Measurements from ENCODE around the gene PDLIM4. TPM values are rescaled to one million over a fixed set of nuclear protein-coding genes. Genes with fewer than 3 reads are reported as not detected.

Gene PDLIM4
- total RNA-seq, 1 donor from 2014 or later: 55.1 TPM

- Mint-ChIP-seq H3K27ac (ENCODE audit: unreplicated experiment) (no peak overlapping the region), H3K9me3 (ENCODE audit: low read depth) (peaks cover 41% of the 10 kb centered on the region), H3K27me3 (ENCODE audit: low read depth) (no peaks in the 10 kb centered on the region), H3K36me3 (ENCODE audit: low read depth) (peaks cover 8% of the 10 kb centered on the region), H3K4me3 (ENCODE audit: unreplicated experiment) (no peak overlapping the region), H3K4me1 (ENCODE audit: low read depth) (no peaks in the 10 kb centered on the region)
- no peak for DNase-seq (ENCODE audit: low spot score)
- TF ChIP-seq, protein P1, sequence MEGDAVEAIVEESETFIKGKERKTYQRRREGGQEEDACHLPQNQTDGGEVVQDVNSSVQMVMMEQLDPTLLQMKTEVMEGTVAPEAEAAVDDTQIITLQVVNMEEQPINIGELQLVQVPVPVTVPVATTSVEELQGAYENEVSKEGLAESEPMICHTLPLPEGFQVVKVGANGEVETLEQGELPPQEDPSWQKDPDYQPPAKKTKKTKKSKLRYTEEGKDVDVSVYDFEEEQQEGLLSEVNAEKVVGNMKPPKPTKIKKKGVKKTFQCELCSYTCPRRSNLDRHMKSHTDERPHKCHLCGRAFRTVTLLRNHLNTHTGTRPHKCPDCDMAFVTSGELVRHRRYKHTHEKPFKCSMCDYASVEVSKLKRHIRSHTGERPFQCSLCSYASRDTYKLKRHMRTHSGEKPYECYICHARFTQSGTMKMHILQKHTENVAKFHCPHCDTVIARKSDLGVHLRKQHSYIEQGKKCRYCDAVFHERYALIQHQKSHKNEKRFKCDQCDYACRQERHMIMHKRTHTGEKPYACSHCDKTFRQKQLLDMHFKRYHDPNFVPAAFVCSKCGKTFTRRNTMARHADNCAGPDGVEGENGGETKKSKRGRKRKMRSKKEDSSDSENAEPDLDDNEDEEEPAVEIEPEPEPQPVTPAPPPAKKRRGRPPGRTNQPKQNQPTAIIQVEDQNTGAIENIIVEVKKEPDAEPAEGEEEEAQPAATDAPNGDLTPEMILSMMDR (IDR thresholded peaks at IDR 0.05): no peak
Observed at GRCh38 chr5:132243366-132243977, 14.0 kb upstream of the PDLIM4 start.

DNA sequence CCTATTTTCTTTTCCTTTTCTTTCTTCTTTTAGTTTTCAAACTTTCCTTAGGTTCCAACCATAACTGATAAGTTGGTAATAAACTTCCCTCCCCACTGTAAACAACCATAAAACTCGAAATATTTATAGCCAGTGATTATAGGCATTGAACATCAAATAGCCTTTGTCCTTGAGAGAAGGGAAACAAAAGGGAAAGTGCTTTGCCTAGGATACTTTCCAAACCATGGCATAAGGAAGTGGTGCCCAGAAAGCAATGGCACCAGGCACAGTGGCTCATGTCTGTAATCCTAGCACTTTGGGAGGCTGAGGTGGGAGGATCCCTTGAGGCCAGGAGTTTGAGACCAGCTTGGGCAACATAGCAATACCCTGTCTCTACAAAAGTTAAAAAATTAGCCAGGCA lies 11.9 kb upstream of the PDLIM4 start:
- no peak for DNase-seq (ENCODE audit: low spot score)
- H3K4me1 Mint-ChIP-seq (ENCODE audit: low read depth): no peaks in the 10 kb centered on the region
- no peak overlapping the region for H3K4me3 Mint-ChIP-seq (ENCODE audit: unreplicated experiment)
- TF ChIP-seq, protein P1 (IDR thresholded peaks at IDR 0.05): no peak
- peaks cover 41% of the 10 kb centered on the region for H3K9me3 Mint-ChIP-seq (ENCODE audit: low read depth)
- H3K27ac Mint-ChIP-seq (ENCODE audit: unreplicated experiment): no peak overlapping the region
- H3K27me3 Mint-ChIP-seq (ENCODE audit: low read depth): no peaks in the 10 kb centered on the region
- H3K36me3 Mint-ChIP-seq (ENCODE audit: low read depth): peaks cover 8% of the 10 kb centered on the region

DNA sequence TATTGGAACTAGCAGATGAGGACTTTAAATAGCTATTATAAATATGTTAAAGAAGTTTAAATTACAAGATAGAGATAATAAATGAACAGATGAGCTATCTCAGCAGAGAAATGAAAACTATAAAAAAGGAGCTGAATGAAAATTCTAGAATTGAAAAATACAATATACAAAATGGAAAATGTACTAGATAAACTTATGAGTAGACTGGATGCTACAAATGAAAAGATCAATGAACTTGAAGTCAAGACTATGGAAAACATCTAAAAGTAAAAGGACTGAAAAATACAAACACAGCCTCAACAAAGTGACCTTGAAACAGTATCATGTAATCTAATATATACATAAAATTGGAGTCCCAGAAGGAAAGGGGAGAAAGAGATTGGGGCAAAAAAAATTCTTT lies 10.7 kb upstream of the PDLIM4 start:
- H3K9me3 Mint-ChIP-seq (ENCODE audit: low read depth): peaks cover 32% of the 10 kb centered on the region
- TF ChIP-seq, protein P1 (IDR thresholded peaks at IDR 0.05): no peak

DNA sequence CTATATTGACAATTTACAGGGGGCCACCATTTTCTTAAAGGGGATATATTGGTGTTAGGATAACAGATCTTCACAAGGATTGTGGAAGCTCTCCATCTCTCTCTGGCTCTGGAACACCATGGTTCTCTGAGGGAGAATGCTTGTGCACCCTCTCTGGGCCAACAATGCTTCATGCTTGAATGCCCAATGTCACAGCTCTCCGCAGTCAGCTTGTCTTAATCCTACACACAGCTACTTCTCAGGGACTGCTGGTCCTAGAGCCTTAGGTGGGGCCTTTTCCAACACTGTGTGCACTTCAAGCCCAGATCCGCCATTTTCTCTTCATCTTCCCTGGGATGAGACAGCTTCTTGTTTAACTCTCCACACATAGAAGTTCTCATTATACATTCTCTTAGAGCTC lies 6.9 kb upstream of the PDLIM4 start:
- H3K36me3 Mint-ChIP-seq (ENCODE audit: low read depth): peaks cover 5% of the 10 kb centered on the region

More for the DNA sequence above, 10.7 kb upstream of the PDLIM4 start:
- Mint-ChIP-seq H3K36me3 (ENCODE audit: low read depth) (peaks cover 8% of the 10 kb centered on the region), H3K27me3 (ENCODE audit: low read depth) (no peaks in the 10 kb centered on the region), H3K4me1 (ENCODE audit: low read depth) (no peaks in the 10 kb centered on the region), H3K27ac (ENCODE audit: unreplicated experiment) (no peak overlapping the region), H3K4me3 (ENCODE audit: unreplicated experiment) (no peak overlapping the region)
- DNase-seq (ENCODE audit: low spot score): no peak

GRCh38 chr5:132251220-132251725 lies 6.2 kb upstream of the PDLIM4 start:
- Mint-ChIP-seq H3K36me3 (ENCODE audit: low read depth) (peaks cover 2% of the 10 kb centered on the region), H3K27me3 (ENCODE audit: low read depth) (no peaks in the 10 kb centered on the region), H3K9me3 (ENCODE audit: low read depth) (peaks cover 10% of the 10 kb centered on the region), H3K4me1 (ENCODE audit: low read depth) (peaks cover 15% of the 10 kb centered on the region), H3K4me3 (ENCODE audit: unreplicated experiment) (no peak overlapping the region), H3K27ac (ENCODE audit: unreplicated experiment) (peak overlapping the region; percentile 9)
- TF ChIP-seq, protein P1 (IDR thresholded peaks at IDR 0.05): no peak
- DNase-seq (ENCODE audit: low spot score): no peak

More for the DNA sequence above, 6.9 kb upstream of the PDLIM4 start:
- TF ChIP-seq, protein P1 (IDR thresholded peaks at IDR 0.05): no peak
- Mint-ChIP-seq H3K9me3 (ENCODE audit: low read depth) (peaks cover 17% of the 10 kb centered on the region), H3K27me3 (ENCODE audit: low read depth) (no peaks in the 10 kb centered on the region), H3K4me3 (ENCODE audit: unreplicated experiment) (no peak overlapping the region), H3K27ac (ENCODE audit: unreplicated experiment) (no peak overlapping the region), H3K4me1 (ENCODE audit: low read depth) (peaks cover 15% of the 10 kb centered on the region)
- DNase-seq (ENCODE audit: low spot score): no peak

Data from chondrocyte (in vitro differentiated cells).